Right lobe of liver (tissue), 4 donors: Measurements from ENCODE around the gene TGFBR1.

Source experiments
- CTCF ChIP-seq, 4 donors: fragments of 200-600 bp in 3 of 4; fragments of 450-650 bp in 1 of 4; IDR thresholded peaks; one replicate each; pipeline versions ENCODE4 v1.5.1 to v1.8.0; 2016 to 2022; ENCODE audit warnings: antibody characterized with exemption in 4 of 4, mild to moderate bottlenecking in 2 of 4
- POLR2A ChIP-seq: fragments of 450-650 bp; IDR thresholded peaks from one replicate; pipeline ENCODE4 v1.6.1; 2017; ENCODE audit warnings: antibody characterized with exemption, mild to moderate bottlenecking
- donor health status: DM: no; HTN: no; CAD: no.
- donor health status: DM: no; HTN: no; CAD: no.
- donor health status: DM: no; HTN: yes; CAD: no.

- TF ChIP-seq CTCF (IDR thresholded peaks at IDR 0.05), result no peak
- no peak for TF ChIP-seq POLR2A
These were observed 23.2 kb downstream of the TGFBR1 start for GRCh38 chr9:99128133-99128406.
